Activated CD4-positive, CD25-positive, alpha-beta regulatory T cell treated with anti-CD3 and anti-CD28 coated beads, Interleukin-2, amount 50 U/mL, for 72 hours (primary cell): Measurements from ENCODE around the gene SYT6.
"Not testable (repeated sequence)": the region's sequence is repeated elsewhere in the genome, so short reads cannot be mapped to it uniquely, and the experiment has no call there.

Source experiments
- DNase-seq: peaks from one replicate; pipeline ENCODE4 v3.0.0; 2021

The SYT6 gene

GRCh38 chr1:114065671-114066070 is 88.0 kb downstream of the SYT6 start:
- not testable (repeated sequence) for DNase-seq

- DNase-seq, result no peak
Observed at GRCh38 chr1:114063544-114063943, 90.1 kb downstream of the SYT6 start.

- no peak for DNase-seq
Observed at GRCh38 chr1:114062477-114063099, 91.1 kb downstream of the SYT6 start.

- no peak for DNase-seq
Observed at GRCh38 chr1:114061121-114061830, 92.4 kb downstream of the SYT6 start.

- DNase-seq, result not testable (repeated sequence)
Observed at GRCh38 chr1:114058236-114058635, 95.4 kb downstream of the SYT6 start.

GRCh38 chr1:114054148-114054547 is 99.5 kb downstream of the SYT6 start:
- DNase-seq, result no peak

GRCh38 chr1:114048232-114048631 is 105.4 kb downstream of the SYT6 start:
- no peak for DNase-seq

- no peak for DNase-seq
Observed at GRCh38 chr1:114043548-114043947, 110.1 kb downstream of the SYT6 start.

- no peak for DNase-seq
Observed at GRCh38 chr1:114043054-114043453, 110.6 kb downstream of the SYT6 start.

- DNase-seq, result no peak
Observed at GRCh38 chr1:114040273-114041015, 113.2 kb downstream of the SYT6 start.
